IPS DF 19.7 (cell line): ENCODE results near the gene UROC1.

Experiments
- DNase-seq: peaks from one replicate; pipeline ENCODE4 v3.0.0-alpha.2; 2013; ENCODE audit warnings: low read depth, low spot score

The UROC1 gene

DNA sequence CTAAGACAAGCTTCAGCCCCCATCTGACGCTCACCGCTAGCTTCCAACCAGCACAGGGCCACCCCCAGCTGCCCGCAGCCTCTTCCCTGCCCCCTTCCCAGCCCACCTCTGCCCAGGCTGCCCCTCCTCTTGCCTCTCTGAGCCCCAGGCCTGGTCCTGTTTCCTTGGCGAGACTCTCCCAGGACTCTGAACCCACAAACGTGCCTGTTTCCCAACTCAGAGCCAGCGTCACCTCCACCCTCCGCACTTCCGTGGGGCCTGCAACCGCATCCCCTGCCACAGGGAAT, 76.9 kb downstream of the UROC1 start:
- DNase-seq, result no peak

DNA sequence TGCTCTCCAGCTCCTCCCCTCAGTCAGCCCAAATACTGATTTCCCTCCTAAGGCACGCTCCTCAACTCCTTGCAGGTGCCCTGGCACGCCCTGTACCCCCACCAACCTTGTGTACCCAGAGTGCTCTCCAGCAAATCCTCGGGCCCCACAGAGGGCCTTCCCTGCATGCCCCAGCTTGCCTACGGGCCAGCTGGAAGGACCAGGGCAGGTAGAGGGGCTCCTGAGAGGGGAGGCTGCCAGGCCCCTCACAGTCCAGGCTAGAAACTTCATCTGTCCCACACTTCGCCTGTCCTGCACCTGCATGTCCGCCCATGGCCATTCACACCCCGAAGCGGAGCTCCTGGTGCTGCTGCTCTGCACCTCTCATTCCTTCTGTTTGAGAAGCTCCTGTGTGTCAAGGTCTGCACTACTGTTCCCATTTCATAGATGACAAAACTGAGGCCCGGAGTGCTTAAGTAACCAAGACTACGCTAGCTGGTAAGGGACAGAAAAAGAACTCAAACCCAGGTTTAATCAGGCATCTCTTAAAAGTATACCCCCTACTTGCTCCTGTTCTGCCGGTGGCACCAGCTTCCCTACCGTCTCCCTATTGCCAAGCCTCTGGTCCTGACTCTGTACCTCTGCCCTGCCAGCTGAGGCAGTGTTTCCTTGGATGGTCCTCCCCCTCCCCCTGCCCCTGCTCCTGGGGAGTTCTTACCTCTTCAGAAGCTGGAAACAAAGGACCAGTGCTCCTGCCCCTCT, 77.4 kb downstream of the UROC1 start:
- no peak for DNase-seq

DNA sequence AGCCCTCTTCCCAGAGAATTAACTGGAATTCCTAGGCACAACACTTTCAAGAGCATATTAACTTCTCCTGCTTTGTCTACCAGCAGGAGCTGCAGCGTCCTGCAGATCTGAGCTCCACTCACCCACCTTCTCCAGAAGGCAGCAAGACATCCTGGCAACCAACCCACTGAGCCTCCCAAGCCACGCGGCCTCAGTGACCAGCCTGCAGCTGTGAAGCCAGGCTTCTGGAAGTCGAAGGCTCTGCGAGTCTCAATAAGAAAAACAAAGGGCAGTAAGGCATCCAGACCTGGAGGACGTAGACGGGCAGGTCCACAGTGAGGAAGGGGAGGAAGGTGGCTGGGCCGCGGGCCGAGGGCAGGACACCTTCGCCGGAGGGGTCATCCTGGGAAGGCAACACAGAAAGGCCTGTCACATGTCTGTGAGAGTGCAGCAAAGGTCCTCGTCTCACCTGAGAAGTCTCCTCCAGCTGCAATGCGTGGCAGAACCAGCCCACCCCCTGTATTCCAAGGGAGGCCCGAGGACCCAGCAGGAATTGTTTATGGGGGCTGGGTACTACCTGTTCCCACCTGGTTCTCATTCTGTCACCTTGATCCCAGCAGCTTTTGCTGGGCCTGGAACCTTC, 78.1 kb downstream of the UROC1 start:
- no peak for DNase-seq

DNA sequence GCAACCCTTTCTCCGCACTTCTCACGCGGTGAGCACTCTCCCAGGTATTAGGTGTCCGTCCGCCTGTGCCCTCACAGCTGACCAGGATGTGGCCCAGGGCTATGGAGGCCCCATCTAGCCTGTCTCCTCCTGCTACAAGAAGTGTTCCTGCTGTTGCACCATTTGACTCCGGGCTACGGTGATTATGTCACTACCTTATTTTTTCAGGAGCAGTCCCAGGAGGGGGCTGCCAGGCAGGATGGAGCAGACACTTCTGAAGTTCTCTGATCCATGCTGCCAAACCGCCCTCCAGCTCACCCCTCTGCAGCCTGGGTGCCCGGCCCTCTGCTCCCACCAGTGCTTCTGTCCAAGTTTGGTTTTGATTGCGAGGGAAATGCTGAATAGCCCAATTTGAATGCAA, 78.8 kb downstream of the UROC1 start:
- DNase-seq, result no peak

DNA sequence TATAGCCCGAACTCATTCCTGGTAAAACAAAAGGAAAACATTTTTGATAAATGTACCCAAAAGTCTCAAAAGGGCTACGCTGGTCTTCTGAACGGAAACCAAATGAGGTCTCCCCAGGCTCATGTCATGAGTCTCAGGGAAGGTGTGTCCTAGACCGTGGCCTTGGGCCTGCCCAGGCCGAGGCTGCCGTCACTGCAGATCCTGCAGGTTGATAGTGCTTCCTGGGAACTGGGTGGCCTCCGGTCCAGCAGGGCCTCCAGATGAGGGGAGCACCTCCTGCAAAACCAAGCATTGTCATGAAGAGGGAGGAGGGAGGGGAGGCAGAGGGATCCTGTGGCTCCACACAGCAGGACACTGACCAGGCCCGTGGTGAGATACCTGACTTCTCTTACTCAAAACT, 79.4 kb downstream of the UROC1 start:
- no peak for DNase-seq

DNA sequence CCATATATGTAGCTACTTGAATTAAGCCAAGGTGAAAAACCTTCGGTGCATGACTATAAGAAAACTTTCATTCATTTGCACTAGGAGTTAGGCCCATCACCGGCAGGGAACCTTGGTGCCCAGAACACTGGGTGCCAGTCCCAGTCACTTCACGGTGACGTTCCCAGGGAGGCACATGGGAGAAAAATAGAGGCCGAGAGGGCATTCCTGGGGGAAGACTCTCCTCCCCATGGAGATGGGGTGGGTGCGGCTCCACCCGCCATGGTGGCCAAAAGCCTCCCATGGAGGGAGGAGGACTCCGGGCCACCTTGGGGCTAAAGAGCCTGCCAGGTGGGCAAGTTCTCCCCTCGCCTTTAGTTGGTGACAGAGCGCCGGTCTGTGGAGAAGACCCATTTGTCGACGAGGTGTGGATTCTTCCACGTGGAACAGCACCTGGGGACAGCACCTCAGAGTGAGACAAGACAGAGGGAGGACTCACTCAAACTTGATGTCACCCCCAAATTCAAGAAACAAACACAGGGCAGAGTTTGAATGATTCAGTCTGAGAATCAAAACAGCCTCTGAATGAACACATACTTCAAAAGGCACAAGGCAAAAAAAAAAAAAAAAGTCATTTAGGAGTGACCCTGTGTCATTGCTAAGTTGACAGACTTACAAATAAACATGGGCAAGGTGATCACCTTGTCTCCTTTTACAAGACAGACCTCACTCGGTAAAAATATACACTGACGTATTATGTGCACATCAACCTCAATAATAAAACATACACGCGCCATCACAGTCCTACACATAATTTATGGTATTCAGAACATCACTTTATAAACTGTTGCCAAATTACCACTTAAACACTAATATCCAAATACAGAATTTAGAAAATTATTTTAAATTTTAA, 80.5 kb downstream of the UROC1 start:
- no peak for DNase-seq

DNA sequence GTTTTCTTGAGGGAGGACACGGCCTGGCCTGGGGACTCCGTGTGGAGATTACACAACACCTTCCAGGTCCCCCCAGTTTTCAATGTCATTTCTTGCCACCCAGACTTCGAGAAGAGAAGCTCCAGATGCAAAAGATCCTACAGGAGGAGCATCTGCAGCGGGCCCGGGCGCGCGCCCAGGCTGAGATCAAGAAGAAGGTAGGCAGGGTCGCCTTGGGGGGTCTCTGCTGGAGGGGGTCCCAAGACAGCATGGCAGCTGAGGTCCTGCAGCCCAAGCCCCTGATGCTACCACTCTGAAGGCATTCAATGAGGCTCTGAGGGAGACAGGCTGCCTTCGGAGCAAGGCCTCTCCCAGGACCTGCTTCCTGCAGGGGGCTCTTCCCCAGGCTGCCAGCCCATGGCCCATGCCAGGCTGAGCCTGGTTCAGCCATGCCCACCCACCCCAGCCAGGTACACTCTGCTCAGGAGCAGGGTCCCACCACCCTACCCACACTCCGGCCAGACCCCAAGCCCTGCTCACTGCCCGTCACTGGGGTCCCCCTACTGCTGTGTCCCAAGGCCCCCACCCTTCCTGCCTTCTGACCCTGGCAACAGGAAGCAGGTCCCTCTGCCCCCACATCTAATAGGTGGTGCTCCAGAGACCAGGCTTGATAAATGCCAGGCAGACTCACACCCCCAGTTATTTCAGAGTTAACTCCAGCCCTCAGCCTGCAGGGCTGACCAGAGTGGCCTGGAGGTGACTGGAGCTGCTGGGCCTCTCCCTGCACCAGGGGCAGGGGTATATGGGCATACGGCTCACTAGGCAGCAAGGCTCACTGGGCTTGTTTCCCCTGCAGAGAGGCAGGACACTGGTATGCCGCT, 81.9 kb downstream of the UROC1 start:
- DNase-seq, result no peak

DNA sequence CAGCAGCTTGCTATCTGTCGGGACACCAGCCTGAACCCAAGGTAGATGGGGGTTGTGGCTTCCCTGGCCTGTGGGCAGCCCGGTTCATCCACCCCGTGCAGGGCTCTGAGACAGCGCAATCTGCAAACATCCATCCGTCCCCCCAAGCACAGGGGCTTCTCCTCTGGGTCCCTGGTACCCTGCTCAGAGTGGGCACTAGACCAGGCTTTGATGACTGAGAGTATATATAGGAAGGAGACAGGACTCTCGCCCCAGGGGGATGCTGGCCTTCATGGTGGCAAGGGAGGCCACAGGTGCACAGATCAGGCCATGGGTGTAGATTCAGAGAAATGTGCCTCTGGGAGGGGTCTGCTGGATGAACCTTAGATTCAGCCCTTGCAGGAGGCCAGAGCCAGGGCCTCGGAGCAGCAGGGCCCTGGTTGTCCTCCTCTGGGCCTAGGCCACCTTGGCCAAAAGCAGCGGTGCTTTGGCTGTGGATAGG, 82.6 kb downstream of the UROC1 start:
- DNase-seq, result no peak

DNA sequence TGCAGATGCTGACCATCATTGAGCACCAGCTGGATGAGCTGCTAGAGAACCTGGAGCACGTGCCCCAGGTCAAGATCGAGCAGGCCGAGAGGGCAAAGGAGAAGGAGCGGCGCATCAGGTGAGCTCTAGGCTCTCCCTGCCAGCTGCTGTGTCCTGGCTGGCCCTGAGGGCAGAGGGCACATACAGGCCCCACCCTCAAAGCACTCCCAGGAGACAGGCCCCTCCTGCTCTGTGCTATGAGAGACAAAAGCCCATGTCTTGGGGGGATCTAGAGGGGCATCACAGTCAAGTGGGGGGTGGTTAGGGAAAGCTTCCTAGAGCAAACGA, 83.3 kb downstream of the UROC1 start:
- no peak for DNase-seq

DNA sequence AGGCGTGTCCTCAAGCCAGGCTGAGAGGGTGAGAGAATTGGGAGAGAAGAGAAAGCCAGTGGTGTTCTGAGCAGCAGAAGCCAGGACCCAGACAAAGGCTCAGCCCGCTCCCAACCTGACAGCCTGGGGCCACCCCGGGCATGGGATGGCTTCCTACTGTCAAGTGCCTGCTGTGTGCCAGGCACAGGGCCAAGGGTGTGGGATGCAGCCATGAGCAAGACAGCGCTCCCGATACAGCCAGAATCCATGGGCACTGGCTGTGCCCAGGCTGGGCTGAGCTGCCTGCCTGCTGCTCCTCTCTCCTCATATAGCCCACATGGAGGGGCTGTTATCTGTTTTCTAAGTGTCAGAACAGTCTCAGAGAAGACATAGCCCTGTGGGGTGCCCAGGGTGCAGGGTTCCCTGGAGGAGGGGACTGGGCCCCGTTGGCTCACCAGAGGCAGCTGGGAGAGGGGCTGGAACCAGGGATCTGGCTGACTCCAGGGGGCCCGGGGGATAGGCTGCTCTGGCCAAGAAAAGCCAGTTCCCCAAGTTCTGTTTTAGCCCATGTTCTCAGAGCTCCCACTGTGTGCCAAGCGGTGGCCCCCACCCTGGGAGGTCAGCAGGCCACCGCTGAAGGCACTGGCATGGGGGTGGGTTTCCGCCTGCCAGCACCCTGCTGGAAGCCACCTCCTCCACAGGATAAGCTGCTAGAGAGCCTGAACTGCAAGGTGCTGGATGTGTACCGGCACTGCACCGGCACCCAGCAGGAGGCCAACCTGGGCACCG, 83.9 kb downstream of the UROC1 start:
- DNase-seq, result no peak

DNA sequence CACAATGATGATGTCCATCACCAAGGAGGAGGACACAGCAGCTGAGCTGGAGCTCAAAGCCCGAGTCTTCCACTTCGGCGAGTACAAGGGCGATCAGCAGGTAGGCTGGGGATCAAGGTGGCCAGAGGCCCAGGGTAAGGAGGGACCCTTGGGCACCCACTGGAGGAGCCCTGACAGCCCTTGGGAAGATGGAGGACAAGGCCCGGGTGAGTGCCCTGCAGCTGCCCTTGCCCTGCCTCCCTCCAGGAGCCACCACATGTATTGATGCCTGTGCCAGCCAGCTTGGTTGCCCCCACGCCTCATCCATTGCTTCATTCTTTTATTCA, 84.5 kb downstream of the UROC1 start:
- DNase-seq, result no peak

DNA sequence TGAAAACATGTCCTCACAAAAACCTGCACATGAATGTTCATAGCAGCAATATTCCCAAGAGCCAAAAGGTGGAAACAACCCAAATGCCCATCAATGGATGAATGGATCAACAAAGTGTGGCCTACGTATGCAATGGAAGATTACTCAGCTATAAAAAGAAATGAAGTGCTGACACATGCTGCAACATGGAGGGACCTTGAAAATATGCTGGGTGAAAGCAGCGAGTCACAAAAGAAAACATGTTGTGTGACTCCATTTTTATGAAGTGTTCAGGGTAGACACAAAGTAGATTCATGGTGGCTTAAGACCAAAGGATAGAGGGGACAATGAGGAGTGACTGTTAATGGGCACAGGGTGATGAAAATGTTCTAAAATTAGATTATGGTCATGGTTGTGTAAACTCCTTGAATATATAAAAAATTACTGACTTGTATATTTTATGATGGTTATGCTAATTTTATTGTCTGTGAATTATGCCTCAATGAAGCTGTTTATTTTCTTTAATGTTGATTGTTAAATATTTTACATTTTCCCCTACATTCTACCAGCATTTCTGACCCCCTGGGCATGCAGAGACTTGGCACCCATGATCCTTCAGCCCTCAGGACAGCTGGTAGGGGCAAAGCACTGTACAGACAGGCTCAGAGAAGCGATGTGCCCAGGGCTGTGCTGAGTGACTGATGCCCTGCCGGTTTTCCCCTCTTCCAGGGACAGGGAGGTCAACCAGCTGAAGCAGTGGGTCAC, 85.0 kb downstream of the UROC1 start:
- DNase-seq, result no peak
